Measurements from ENCODE around the gene TTC7B.

Gene TTC7B

GRCh38 chr14:90795744-90796143, 20.5 kb downstream of the TTC7B start:
- Histone ChIP-seq H3K4me2 (ENCODE audit: insufficient read depth, low read length, poor library complexity, severe bottlenecking) (no peak overlapping the region), H3K4me3 (ENCODE audit: low read length in 2 of 2) (no peak overlapping the region), H3K9ac (ENCODE audit: low read depth, low read length, poor library complexity) (no peak overlapping the region), H3K27me3 (ENCODE audit: control insufficient read depth in 3 of 3, insufficient read depth in 3 of 3, low read depth in 1 of 3, low read length in 3 of 3) (no peaks in the 10 kb centered on the region), H4K91ac (ENCODE audit: low read depth, low read length, poor library complexity) (no peak overlapping the region), H3K4me1 (ENCODE audit: control insufficient read depth in 2 of 2, insufficient read depth in 1 of 2, low read depth in 1 of 2, low read length in 2 of 2) (peaks cover 1 to 3% of the 10 kb centered on the region in 2 donors), H3K27ac (replicated peaks; ENCODE audit: low read length) (no peak overlapping the region), H2BK5ac (ENCODE audit: low read length) (no peak overlapping the region), H3K4ac (ENCODE audit: low read length) (no peak overlapping the region), H3K36me3 (replicated peaks in 1 of 2; ENCODE audit: control insufficient read depth in 2 of 2, insufficient read depth in 2 of 2, low read length in 2 of 2) (no peaks in the 10 kb centered on the region), H3K9me3 (replicated peaks in 1 of 2; ENCODE audit: control insufficient read depth in 2 of 2, insufficient read depth in 1 of 2, low read depth in 1 of 2, low read length in 2 of 2) (peaks cover 0 to 8% of the 10 kb centered on the region in 2 donors), H2BK12ac (ENCODE audit: low read length) (no peak overlapping the region), H3K18ac (ENCODE audit: low read length) (peak overlapping the region; percentile 42), H2AFZ (ENCODE audit: low read length) (no peak overlapping the region), H3K23ac (ENCODE audit: low read depth, low read length, poor library complexity) (no peak overlapping the region), H2AK5ac (ENCODE audit: low read depth, low read length) (no peak overlapping the region), H4K8ac (ENCODE audit: low read depth, low read length) (no peak overlapping the region), H2BK15ac (ENCODE audit: low read length) (no peak overlapping the region), H3K79me1 (ENCODE audit: low read depth, low read length) (no peaks in the 10 kb centered on the region), H3K14ac (ENCODE audit: low read length) (no peak overlapping the region), H2BK120ac (ENCODE audit: low read depth, low read length) (no peak overlapping the region)
- DNase-seq (ENCODE audit: low spot score): no peak
- WGBS, 2 donors (ENCODE audit: extremely low coverage in 2 of 2, insufficient read length in 2 of 2, insufficient replicate concordance in 1 of 2): no CpG with 5 or more reads among the region's 8 CpGs

DNA sequence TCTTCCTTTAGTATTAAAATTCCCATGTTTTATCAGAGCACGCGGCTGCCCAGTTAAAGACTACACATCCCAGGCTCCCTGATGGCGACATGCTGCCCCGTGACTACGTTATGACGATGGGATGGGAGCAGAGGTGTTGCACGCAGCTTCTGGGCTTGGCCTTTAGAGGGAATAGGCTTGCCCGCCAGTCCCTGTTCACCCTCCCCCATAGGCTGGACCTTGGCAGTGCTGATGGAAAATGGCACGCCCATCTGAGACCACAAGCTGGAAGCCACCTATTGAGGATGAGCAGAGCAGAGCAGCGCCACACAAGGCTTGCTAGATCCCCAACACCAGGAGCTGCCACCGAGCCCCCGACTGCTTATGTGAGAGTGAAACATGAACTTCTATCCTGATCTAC, 24.7 kb downstream of the TTC7B start:
- Histone ChIP-seq H3K18ac (ENCODE audit: low read length) (no peak overlapping the region), H2BK15ac (ENCODE audit: low read length) (no peak overlapping the region), H2AFZ (ENCODE audit: low read length) (no peak overlapping the region), H3K4me3 (ENCODE audit: low read length in 2 of 2) (no peak overlapping the region), H2BK12ac (ENCODE audit: low read length) (no peak overlapping the region), H4K91ac (ENCODE audit: low read depth, low read length, poor library complexity) (no peak overlapping the region), H4K8ac (ENCODE audit: low read depth, low read length) (no peak overlapping the region), H3K9ac (ENCODE audit: low read depth, low read length, poor library complexity) (no peak overlapping the region), H2AK5ac (ENCODE audit: low read depth, low read length) (no peak overlapping the region), H3K9me3 (replicated peaks in 1 of 2; ENCODE audit: control insufficient read depth in 2 of 2, insufficient read depth in 1 of 2, low read depth in 1 of 2, low read length in 2 of 2) (no peaks in the 10 kb centered on the region), H3K14ac (ENCODE audit: low read length) (no peak overlapping the region), H2BK5ac (ENCODE audit: low read length) (no peak overlapping the region), H3K23ac (ENCODE audit: low read depth, low read length, poor library complexity) (no peak overlapping the region), H3K27me3 (ENCODE audit: control insufficient read depth in 3 of 3, insufficient read depth in 3 of 3, low read depth in 1 of 3, low read length in 3 of 3) (no peaks in the 10 kb centered on the region), H3K4me1 (ENCODE audit: control insufficient read depth in 2 of 2, insufficient read depth in 1 of 2, low read depth in 1 of 2, low read length in 2 of 2) (peaks cover 1 to 3% of the 10 kb centered on the region in 2 donors), H3K4ac (ENCODE audit: low read length) (no peak overlapping the region), H2BK120ac (ENCODE audit: low read depth, low read length) (no peak overlapping the region), H3K27ac (replicated peaks; ENCODE audit: low read length) (no peak overlapping the region), H3K36me3 (replicated peaks in 1 of 2; ENCODE audit: control insufficient read depth in 2 of 2, insufficient read depth in 2 of 2, low read length in 2 of 2) (no peaks in the 10 kb centered on the region), H3K79me1 (ENCODE audit: low read depth, low read length) (no peaks in the 10 kb centered on the region), H3K4me2 (ENCODE audit: insufficient read depth, low read length, poor library complexity, severe bottlenecking) (no peak overlapping the region)
- no peak for DNase-seq (ENCODE audit: low spot score)
- WGBS, 2 donors (ENCODE audit: extremely low coverage in 2 of 2, insufficient read length in 2 of 2, insufficient replicate concordance in 1 of 2): no CpG with 5 or more reads among the region's 12 CpGs

- no peak overlapping the region for H3K4me3 ChIP-seq (ENCODE audit: low read length in 2 of 2)
- H2AFZ ChIP-seq (ENCODE audit: low read length): no peak overlapping the region
- H3K4me2 ChIP-seq (ENCODE audit: insufficient read depth, low read length, poor library complexity, severe bottlenecking): no peak overlapping the region
- H2BK15ac ChIP-seq (ENCODE audit: low read length): no peak overlapping the region
- DNase-seq (ENCODE audit: low spot score): no peak
- no CpG with 5 or more reads among the region's 7 CpGs for WGBS, 2 donors (ENCODE audit: extremely low coverage in 2 of 2, insufficient read length in 2 of 2, insufficient replicate concordance in 1 of 2)
- no peaks in the 10 kb centered on the region for H3K4me1 ChIP-seq (ENCODE audit: control insufficient read depth in 2 of 2, insufficient read depth in 1 of 2, low read depth in 1 of 2, low read length in 2 of 2)
- H2BK12ac ChIP-seq (ENCODE audit: low read length): no peak overlapping the region
- no peak overlapping the region for H3K9ac ChIP-seq (ENCODE audit: low read depth, low read length, poor library complexity)
- peaks cover 3 to 17% of the 10 kb centered on the region in 2 donors for H3K36me3 ChIP-seq (replicated peaks in 1 of 2; ENCODE audit: control insufficient read depth in 2 of 2, insufficient read depth in 2 of 2, low read length in 2 of 2)
- H2BK5ac ChIP-seq (ENCODE audit: low read length): no peak overlapping the region
- no peak overlapping the region for H3K14ac ChIP-seq (ENCODE audit: low read length)
- no peaks in the 10 kb centered on the region for H3K27me3 ChIP-seq (ENCODE audit: control insufficient read depth in 3 of 3, insufficient read depth in 3 of 3, low read depth in 1 of 3, low read length in 3 of 3)
- no peak overlapping the region for H2AK5ac ChIP-seq (ENCODE audit: low read depth, low read length)
- H2BK120ac ChIP-seq (ENCODE audit: low read depth, low read length): no peak overlapping the region
- no peak overlapping the region for H3K18ac ChIP-seq (ENCODE audit: low read length)
- H3K79me1 ChIP-seq (ENCODE audit: low read depth, low read length): no peaks in the 10 kb centered on the region
- H4K8ac ChIP-seq (ENCODE audit: low read depth, low read length): no peak overlapping the region
- H3K27ac ChIP-seq (replicated peaks; ENCODE audit: low read length): no peak overlapping the region
- no peak overlapping the region for H3K4ac ChIP-seq (ENCODE audit: low read length)
- no peaks in the 10 kb centered on the region for H3K9me3 ChIP-seq (replicated peaks in 1 of 2; ENCODE audit: control insufficient read depth in 2 of 2, insufficient read depth in 1 of 2, low read depth in 1 of 2, low read length in 2 of 2)
- no peak overlapping the region for H3K23ac ChIP-seq (ENCODE audit: low read depth, low read length, poor library complexity)
- no peak overlapping the region for H4K91ac ChIP-seq (ENCODE audit: low read depth, low read length, poor library complexity)
Observed at GRCh38 chr14:90788031-90788430, 28.2 kb downstream of the TTC7B start.

- H3K23ac ChIP-seq (ENCODE audit: low read depth, low read length, poor library complexity): no peak overlapping the region
- no peak overlapping the region for H3K4ac ChIP-seq (ENCODE audit: low read length)
- no peak overlapping the region for H3K18ac ChIP-seq (ENCODE audit: low read length)
- peak overlapping the region; percentile 61 for H2AK5ac ChIP-seq (ENCODE audit: low read depth, low read length)
- no peak overlapping the region for H4K8ac ChIP-seq (ENCODE audit: low read depth, low read length)
- no peaks in the 10 kb centered on the region for H3K9me3 ChIP-seq (replicated peaks in 1 of 2; ENCODE audit: control insufficient read depth in 2 of 2, insufficient read depth in 1 of 2, low read depth in 1 of 2, low read length in 2 of 2)
- WGBS, 2 donors (ENCODE audit: extremely low coverage in 2 of 2, insufficient read length in 2 of 2, insufficient replicate concordance in 1 of 2): no CpG with 5 or more reads among the region's 15 CpGs
- DNase-seq (ENCODE audit: low spot score): no peak
- H3K27me3 ChIP-seq (ENCODE audit: control insufficient read depth in 3 of 3, insufficient read depth in 3 of 3, low read depth in 1 of 3, low read length in 3 of 3): no peaks in the 10 kb centered on the region
- H3K4me3 ChIP-seq (ENCODE audit: low read length in 2 of 2): no peak overlapping the region
- no peak overlapping the region for H2AFZ ChIP-seq (ENCODE audit: low read length)
- no peak overlapping the region for H3K27ac ChIP-seq (replicated peaks; ENCODE audit: low read length)
- H3K9ac ChIP-seq (ENCODE audit: low read depth, low read length, poor library complexity): no peak overlapping the region
- H3K14ac ChIP-seq (ENCODE audit: low read length): no peak overlapping the region
- peaks cover 3 to 26% of the 10 kb centered on the region in 2 donors for H3K36me3 ChIP-seq (replicated peaks in 1 of 2; ENCODE audit: control insufficient read depth in 2 of 2, insufficient read depth in 2 of 2, low read length in 2 of 2)
- H2BK5ac ChIP-seq (ENCODE audit: low read length): no peak overlapping the region
- H3K4me2 ChIP-seq (ENCODE audit: insufficient read depth, low read length, poor library complexity, severe bottlenecking): no peak overlapping the region
- no peak overlapping the region for H4K91ac ChIP-seq (ENCODE audit: low read depth, low read length, poor library complexity)
- no peaks in the 10 kb centered on the region for H3K4me1 ChIP-seq (ENCODE audit: control insufficient read depth in 2 of 2, insufficient read depth in 1 of 2, low read depth in 1 of 2, low read length in 2 of 2)
- H3K79me1 ChIP-seq (ENCODE audit: low read depth, low read length): no peaks in the 10 kb centered on the region
- no peak overlapping the region for H2BK15ac ChIP-seq (ENCODE audit: low read length)
- no peak overlapping the region for H2BK12ac ChIP-seq (ENCODE audit: low read length)
- H2BK120ac ChIP-seq (ENCODE audit: low read depth, low read length): no peak overlapping the region
Observed at GRCh38 chr14:90785876-90786450, 30.3 kb downstream of the TTC7B start.
